Esophagus squamous epithelium (tissue), 4 donors: ENCODE results near the gene MAP3K9.

Experiments
- POLR2A ChIP-seq, 4 donors: fragments of 450-650 bp; IDR thresholded peaks; one replicate each; pipeline ENCODE4 v1.6.1; 2017; ENCODE audit warnings: antibody characterized with exemption in 4 of 4, mild to moderate bottlenecking in 4 of 4, moderate library complexity in 3 of 4
- TF ChIP-seq, protein P1 (sequence below), 6 experiments: fragments of 450-650 bp in 4 of 6; fragments of 200-600 bp in 2 of 6; sonication (generic) in 2 of 6; IDR thresholded peaks; one replicate each; pipeline ENCODE4 v1.5.1; 2016 to 2019; ENCODE audit warnings: antibody characterized with exemption in 6 of 6, mild to moderate bottlenecking in 4 of 6, moderate library complexity in 4 of 6

DNA sequence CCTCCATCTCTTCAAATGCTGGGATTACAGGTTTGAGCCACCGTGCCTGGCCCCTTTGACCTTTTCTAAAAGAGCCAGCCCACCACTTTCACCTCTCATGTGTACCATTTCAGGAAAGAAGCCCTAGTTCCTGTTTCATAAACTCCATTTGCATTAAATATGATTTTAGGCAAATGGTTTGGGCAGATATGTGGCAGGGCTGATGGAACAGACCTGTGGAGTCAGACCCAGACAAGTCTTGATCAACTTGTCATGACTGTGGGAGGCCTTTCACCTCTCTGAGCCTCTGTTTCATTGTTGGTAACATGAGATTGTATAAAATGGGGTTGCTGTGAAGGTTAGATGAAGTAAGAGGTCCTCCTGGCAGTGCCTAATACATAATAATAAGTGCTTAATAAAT, 5.2 kb upstream of the MAP3K9 start:
- TF ChIP-seq, protein P1, sequence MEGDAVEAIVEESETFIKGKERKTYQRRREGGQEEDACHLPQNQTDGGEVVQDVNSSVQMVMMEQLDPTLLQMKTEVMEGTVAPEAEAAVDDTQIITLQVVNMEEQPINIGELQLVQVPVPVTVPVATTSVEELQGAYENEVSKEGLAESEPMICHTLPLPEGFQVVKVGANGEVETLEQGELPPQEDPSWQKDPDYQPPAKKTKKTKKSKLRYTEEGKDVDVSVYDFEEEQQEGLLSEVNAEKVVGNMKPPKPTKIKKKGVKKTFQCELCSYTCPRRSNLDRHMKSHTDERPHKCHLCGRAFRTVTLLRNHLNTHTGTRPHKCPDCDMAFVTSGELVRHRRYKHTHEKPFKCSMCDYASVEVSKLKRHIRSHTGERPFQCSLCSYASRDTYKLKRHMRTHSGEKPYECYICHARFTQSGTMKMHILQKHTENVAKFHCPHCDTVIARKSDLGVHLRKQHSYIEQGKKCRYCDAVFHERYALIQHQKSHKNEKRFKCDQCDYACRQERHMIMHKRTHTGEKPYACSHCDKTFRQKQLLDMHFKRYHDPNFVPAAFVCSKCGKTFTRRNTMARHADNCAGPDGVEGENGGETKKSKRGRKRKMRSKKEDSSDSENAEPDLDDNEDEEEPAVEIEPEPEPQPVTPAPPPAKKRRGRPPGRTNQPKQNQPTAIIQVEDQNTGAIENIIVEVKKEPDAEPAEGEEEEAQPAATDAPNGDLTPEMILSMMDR (IDR thresholded peaks at IDR 0.05): no peak
- TF ChIP-seq POLR2A (IDR thresholded peaks at IDR 0.05): no peak
